ENCODE data around the gene IDH1.

GRCh38 chr2:208222351-208222750, 32.5 kb downstream of the IDH1 start:
- TF ChIP-seq, protein P1, sequence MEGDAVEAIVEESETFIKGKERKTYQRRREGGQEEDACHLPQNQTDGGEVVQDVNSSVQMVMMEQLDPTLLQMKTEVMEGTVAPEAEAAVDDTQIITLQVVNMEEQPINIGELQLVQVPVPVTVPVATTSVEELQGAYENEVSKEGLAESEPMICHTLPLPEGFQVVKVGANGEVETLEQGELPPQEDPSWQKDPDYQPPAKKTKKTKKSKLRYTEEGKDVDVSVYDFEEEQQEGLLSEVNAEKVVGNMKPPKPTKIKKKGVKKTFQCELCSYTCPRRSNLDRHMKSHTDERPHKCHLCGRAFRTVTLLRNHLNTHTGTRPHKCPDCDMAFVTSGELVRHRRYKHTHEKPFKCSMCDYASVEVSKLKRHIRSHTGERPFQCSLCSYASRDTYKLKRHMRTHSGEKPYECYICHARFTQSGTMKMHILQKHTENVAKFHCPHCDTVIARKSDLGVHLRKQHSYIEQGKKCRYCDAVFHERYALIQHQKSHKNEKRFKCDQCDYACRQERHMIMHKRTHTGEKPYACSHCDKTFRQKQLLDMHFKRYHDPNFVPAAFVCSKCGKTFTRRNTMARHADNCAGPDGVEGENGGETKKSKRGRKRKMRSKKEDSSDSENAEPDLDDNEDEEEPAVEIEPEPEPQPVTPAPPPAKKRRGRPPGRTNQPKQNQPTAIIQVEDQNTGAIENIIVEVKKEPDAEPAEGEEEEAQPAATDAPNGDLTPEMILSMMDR (IDR thresholded peaks at IDR 0.05; ENCODE audit: low read depth, low read length, poor library complexity, severe bottlenecking): no peak
- TF ChIP-seq EZH2phosphoT487 (IDR thresholded peaks at IDR 0.05; ENCODE audit: borderline replicate concordance, low read length): no peak
